HepG2 (cell line): Measurements from ENCODE around the gene GRIN3B. TPM values are rescaled to one million over a fixed set of nuclear protein-coding genes. Genes with fewer than 3 reads are reported as not detected.
A peak's percentile ranks its signal among the peaks of the same experiment; 100 is the strongest.

Experiments
- KDM1A ChIP-seq: IDR thresholded peaks from 2 replicates; pipeline ENCODE4 v1.6.1; 2016; ENCODE audit warnings: missing compliant biosample characterization
- MEIS1 ChIP-seq: sonication (generic); formaldehyde crosslinking; IDR thresholded peaks from 2 replicates; pipeline ENCODE4 v1.9.0; 2021; ENCODE audit warnings: mild to moderate bottlenecking, missing genetic modification reagents, moderate library complexity, borderline replicate concordance
- PCBP1 ChIP-seq: fragments of 200-400 bp; formaldehyde crosslinking; IDR thresholded peaks from 2 replicates; pipeline ENCODE4 v1.6.1; 2017; ENCODE audit warnings: mild to moderate bottlenecking, low read depth, low read length, borderline replicate concordance
- PHB2 ChIP-seq: fragments of 450-650 bp; IDR thresholded peaks from 2 replicates; pipeline ENCODE4 v1.6.1; 2018; ENCODE audit not compliant: partially characterized antibody
- SAFB2 ChIP-seq: sonication (generic); formaldehyde crosslinking; IDR thresholded peaks from 2 replicates; pipeline ENCODE4 v1.5.1; 2020; ENCODE audit warnings: missing genetic modification reagents, low read depth, mild to moderate bottlenecking, borderline replicate concordance
- SMYD3 ChIP-seq: sonication (generic); formaldehyde crosslinking; IDR thresholded peaks from 2 replicates; pipeline ENCODE4 v1.8.1; 2023; ENCODE audit warnings: mild to moderate bottlenecking, missing genetic modification reagents
- ZBTB40 ChIP-seq, 2 experiments: fragments of 450-650 bp in 1 of 2; sonication (generic) in 1 of 2; formaldehyde crosslinking in 1 of 2; IDR thresholded peaks; 2 replicates each; pipeline versions ENCODE4 v1.6.1 to v1.8.0; 2016 to 2022; ENCODE audit warnings: antibody characterized with exemption in 1 of 2, mild to moderate bottlenecking in 1 of 2, missing genetic modification reagents in 1 of 2
- ZBTB8A ChIP-seq: sonication (generic); formaldehyde crosslinking; IDR thresholded peaks from 2 replicates; pipeline ENCODE4 v1.4.0; 2020; ENCODE audit warnings: mild to moderate bottlenecking, low read depth, missing genetic modification reagents, borderline replicate concordance
- ZKSCAN8 ChIP-seq: IDR thresholded peaks from 2 replicates; pipeline ENCODE4 v1.6.1; 2016; ENCODE audit warnings: borderline replicate concordance, missing genetic modification reagents, missing compliant biosample characterization
- ZNF317 ChIP-seq: sonication (generic); formaldehyde crosslinking; IDR thresholded peaks from 2 replicates; pipeline ENCODE4 v1.5.0; 2020; ENCODE audit warnings: mild to moderate bottlenecking, missing genetic modification reagents
- ZNF343 ChIP-seq: sonication (generic); formaldehyde crosslinking; IDR thresholded peaks from 2 replicates; pipeline ENCODE4 v1.4.0; 2020; ENCODE audit warnings: mild to moderate bottlenecking, missing genetic modification reagents
- ZNF562 ChIP-seq: sonication (generic); formaldehyde crosslinking; IDR thresholded peaks from 2 replicates; pipeline ENCODE4 v1.8.0; 2022; ENCODE audit warnings: missing genetic modification reagents, borderline replicate concordance
- polyA plus RNA-seq, 8 experiments: library from polyadenylated mRNA; depleted of rRNA in 3 of 8; stranded (reverse) in 7 of 8; unstranded in 1 of 8; fragments of >200 nt; fragmentation: Illumina TruSeq in 4 of 8; extraction: Trizol in 4 of 8; gene quantifications; 2 replicates each; pipeline versions ENCODE4 v1.2.1 to v1.2.3, GENCODE V29; 2011 to 2016; ENCODE audit warnings: low read depth in 4 of 8, missing spikeins in 1 of 8, mixed read lengths in 1 of 8; ENCODE audit not compliant: insufficient read depth in 1 of 8
- total RNA-seq, 5 experiments: library from RNA; depleted of rRNA; stranded (reverse); fragments of >200 nt; fragmentation: Illumina TruSeq; extraction: Trizol; gene quantifications; 2 replicates each; pipeline ENCODE4 v1.2.3, GENCODE V29; 2016; ENCODE audit warnings: low read depth in 1 of 5
- TF ChIP-seq, protein P1 (sequence below): fragments of 450-650 bp; IDR thresholded peaks from 2 replicates; pipeline ENCODE4 v1.6.1; 2016
- TF ChIP-seq, protein P2 (sequence below): sonication (generic); formaldehyde crosslinking; IDR thresholded peaks from 2 replicates; pipeline ENCODE4 v1.4.0; 2020; ENCODE audit warnings: low read depth, missing genetic modification reagents

Gene GRIN3B
- total and polyA plus RNA-seq, 2 of the 13 experiments (the other 11 are each of a cell fraction or from before 2014, with no cell fraction given): 0.07 to 0.20 TPM

DNA sequence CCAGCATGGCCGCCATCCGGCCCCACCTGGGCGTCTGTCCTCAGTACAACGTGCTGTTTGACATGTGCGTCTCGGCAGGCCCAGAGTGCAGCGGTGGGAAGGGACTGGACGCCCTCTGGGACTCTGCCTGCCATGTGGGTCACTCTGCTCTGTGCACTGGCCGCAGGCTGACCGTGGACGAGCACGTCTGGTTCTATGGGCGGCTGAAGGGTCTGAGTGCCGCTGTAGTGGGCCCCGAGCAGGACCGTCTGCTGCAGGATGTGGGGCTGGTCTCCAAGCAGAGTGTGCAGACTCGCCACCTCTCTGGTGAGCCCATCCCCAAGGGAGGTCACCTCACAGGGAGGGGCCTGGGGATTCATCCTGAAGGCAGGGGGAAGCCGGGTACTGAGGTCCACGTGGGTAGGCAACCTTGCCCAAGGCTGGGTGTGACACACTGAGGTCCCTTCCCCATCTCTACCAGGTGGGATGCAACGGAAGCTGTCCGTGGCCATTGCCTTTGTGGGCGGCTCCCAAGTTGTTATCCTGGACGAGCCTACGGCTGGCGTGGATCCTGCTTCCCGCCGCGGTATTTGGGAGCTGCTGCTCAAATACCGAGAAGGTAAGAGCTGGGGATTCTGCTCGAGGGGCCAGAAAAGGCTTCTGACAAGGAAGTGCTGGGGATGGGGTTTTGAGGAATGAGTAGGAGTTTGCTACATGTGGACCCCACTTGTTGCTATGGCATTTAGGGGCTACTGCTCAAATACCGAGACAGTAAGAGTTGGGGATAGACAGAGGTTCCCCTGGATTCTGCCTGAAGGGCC lies 51.0 kb downstream of the GRIN3B start (continued):
- TF ChIP-seq ZBTB40 (IDR thresholded peaks at IDR 0.05) (no peak), ZBTB40 (CRISPR knock-in tag; IDR thresholded peaks at IDR 0.05) (peak; percentile 85), ZKSCAN8 (CRISPR knock-in tag) (no peak), PHB2 (no peak), PCBP1 (no peak), KDM1A (CRISPR knock-in tag) (no peak), MEIS1 (CRISPR knock-in tag) (0 out of 2 replicates have a peak, but pooled peaks have one; percentile 68), ZNF343 (CRISPR knock-in tag) (peak; percentile 72; the same call in 1 of the 2 replicates), SMYD3 (CRISPR knock-in tag) (no peak), ZNF562 (no peak), SAFB2 (CRISPR knock-in tag) (no peak), ZBTB8A (no peak), ZNF317 (CRISPR knock-in tag) (peak; percentile 66; the same call in 1 of the 2 replicates)
- TF ChIP-seq, protein P1, sequence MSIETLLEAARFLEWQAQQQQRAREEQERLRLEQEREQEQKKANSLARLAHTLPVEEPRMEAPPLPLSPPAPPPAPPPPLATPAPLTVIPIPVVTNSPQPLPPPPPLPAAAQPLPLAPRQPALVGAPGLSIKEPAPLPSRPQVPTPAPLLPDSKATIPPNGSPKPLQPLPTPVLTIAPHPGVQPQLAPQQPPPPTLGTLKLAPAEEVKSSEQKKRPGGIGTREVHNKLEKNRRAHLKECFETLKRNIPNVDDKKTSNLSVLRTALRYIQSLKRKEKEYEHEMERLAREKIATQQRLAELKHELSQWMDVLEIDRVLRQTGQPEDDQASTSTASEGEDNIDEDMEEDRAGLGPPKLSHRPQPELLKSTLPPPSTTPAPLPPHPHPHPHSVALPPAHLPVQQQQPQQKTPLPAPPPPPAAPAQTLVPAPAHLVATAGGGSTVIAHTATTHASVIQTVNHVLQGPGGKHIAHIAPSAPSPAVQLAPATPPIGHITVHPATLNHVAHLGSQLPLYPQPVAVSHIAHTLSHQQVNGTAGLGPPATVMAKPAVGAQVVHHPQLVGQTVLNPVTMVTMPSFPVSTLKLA: peak; percentile 64
- TF ChIP-seq, protein P2, sequence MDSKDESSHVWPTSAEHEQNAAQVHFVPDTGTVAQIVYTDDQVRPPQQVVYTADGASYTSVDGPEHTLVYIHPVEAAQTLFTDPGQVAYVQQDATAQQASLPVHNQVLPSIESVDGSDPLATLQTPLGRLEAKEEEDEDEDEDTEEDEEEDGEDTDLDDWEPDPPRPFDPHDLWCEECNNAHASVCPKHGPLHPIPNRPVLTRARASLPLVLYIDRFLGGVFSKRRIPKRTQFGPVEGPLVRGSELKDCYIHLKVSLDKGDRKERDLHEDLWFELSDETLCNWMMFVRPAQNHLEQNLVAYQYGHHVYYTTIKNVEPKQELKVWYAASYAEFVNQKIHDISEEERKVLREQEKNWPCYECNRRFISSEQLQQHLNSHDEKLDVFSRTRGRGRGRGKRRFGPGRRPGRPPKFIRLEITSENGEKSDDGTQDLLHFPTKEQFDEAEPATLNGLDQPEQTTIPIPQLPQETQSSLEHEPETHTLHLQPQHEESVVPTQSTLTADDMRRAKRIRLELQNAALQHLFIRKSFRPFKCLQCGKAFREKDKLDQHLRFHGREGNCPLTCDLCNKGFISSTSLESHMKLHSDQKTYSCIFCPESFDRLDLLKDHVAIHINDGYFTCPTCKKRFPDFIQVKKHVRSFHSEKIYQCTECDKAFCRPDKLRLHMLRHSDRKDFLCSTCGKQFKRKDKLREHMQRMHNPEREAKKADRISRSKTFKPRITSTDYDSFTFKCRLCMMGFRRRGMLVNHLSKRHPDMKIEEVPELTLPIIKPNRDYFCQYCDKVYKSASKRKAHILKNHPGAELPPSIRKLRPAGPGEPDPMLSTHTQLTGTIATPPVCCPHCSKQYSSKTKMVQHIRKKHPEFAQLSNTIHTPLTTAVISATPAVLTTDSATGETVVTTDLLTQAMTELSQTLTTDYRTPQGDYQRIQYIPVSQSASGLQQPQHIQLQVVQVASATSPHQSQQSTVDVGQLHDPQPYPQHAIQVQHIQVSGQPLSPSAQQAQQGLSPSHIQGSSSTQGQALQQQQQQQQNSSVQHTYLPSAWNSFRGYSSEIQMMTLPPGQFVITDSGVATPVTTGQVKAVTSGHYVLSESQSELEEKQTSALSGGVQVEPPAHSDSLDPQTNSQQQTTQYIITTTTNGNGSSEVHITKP: 0 out of 2 replicates have a peak, but pooled peaks have one; percentile 13
